Measurements from ENCODE around the gene CNTN5. TPM values are rescaled to one million over a fixed set of nuclear protein-coding genes. Genes with fewer than 3 reads are reported as not detected.
"Not testable (repeated sequence)": the region's sequence is repeated elsewhere in the genome, so short reads cannot be mapped to it uniquely, and the experiment has no call there.

CNTN5 gene
- total RNA-seq, 1 donor from 2014 or later, result 0.15 TPM

- no peaks in the 10 kb centered on the region for H3K9me3 Mint-ChIP-seq (ENCODE audit: unreplicated experiment)
- no peaks in the 10 kb centered on the region for H3K36me3 Mint-ChIP-seq (ENCODE audit: low read depth, unreplicated experiment)
- no peaks in the 10 kb centered on the region for H3K4me1 Mint-ChIP-seq (ENCODE audit: unreplicated experiment)
- no peaks in the 10 kb centered on the region for H3K27me3 Mint-ChIP-seq (ENCODE audit: unreplicated experiment)
- DNase-seq (ENCODE audit: low spot score), result no peak
- no peak overlapping the region for H3K27ac Mint-ChIP-seq (ENCODE audit: unreplicated experiment)
- no peak overlapping the region for H3K4me3 Mint-ChIP-seq (ENCODE audit: unreplicated experiment)
- no peak for TF ChIP-seq CTCF (IDR thresholded peaks at IDR 0.05; ENCODE audit: unreplicated experiment)
Measured at GRCh38 chr11:99271527-99271926, 250.8 kb downstream of the CNTN5 start.

GRCh38 chr11:99275521-99275920, 254.8 kb downstream of the CNTN5 start:
- no peaks in the 10 kb centered on the region for H3K36me3 Mint-ChIP-seq (ENCODE audit: low read depth, unreplicated experiment)
- H3K4me3 Mint-ChIP-seq (ENCODE audit: unreplicated experiment), result no peak overlapping the region
- H3K9me3 Mint-ChIP-seq (ENCODE audit: unreplicated experiment), result no peaks in the 10 kb centered on the region
- no peaks in the 10 kb centered on the region for H3K4me1 Mint-ChIP-seq (ENCODE audit: unreplicated experiment)
- no peak overlapping the region for H3K27ac Mint-ChIP-seq (ENCODE audit: unreplicated experiment)
- H3K27me3 Mint-ChIP-seq (ENCODE audit: unreplicated experiment), result no peaks in the 10 kb centered on the region
- TF ChIP-seq CTCF (IDR thresholded peaks at IDR 0.05; ENCODE audit: unreplicated experiment), result no peak
- DNase-seq (ENCODE audit: low spot score), result no peak

GRCh38 chr11:99277281-99277680, 256.5 kb downstream of the CNTN5 start:
- H3K27ac Mint-ChIP-seq (ENCODE audit: unreplicated experiment), result no peak overlapping the region
- H3K9me3 Mint-ChIP-seq (ENCODE audit: unreplicated experiment), result no peaks in the 10 kb centered on the region
- no peak for TF ChIP-seq CTCF (IDR thresholded peaks at IDR 0.05; ENCODE audit: unreplicated experiment)
- no peak overlapping the region for H3K4me3 Mint-ChIP-seq (ENCODE audit: unreplicated experiment)
- H3K4me1 Mint-ChIP-seq (ENCODE audit: unreplicated experiment), result peaks cover 2% of the 10 kb centered on the region
- no peaks in the 10 kb centered on the region for H3K36me3 Mint-ChIP-seq (ENCODE audit: low read depth, unreplicated experiment)
- H3K27me3 Mint-ChIP-seq (ENCODE audit: unreplicated experiment), result no peaks in the 10 kb centered on the region
- DNase-seq (ENCODE audit: low spot score), result no peak

- Mint-ChIP-seq H3K9me3 (ENCODE audit: unreplicated experiment) (no peaks in the 10 kb centered on the region), H3K36me3 (ENCODE audit: low read depth, unreplicated experiment) (no peaks in the 10 kb centered on the region), H3K4me3 (ENCODE audit: unreplicated experiment) (no peak overlapping the region), H3K27me3 (ENCODE audit: unreplicated experiment) (no peaks in the 10 kb centered on the region), H3K27ac (ENCODE audit: unreplicated experiment) (no peak overlapping the region), H3K4me1 (ENCODE audit: unreplicated experiment) (peaks cover 6% of the 10 kb centered on the region)
- DNase-seq (ENCODE audit: low spot score), result no peak
- TF ChIP-seq CTCF (IDR thresholded peaks at IDR 0.05; ENCODE audit: unreplicated experiment), result no peak
Measured at GRCh38 chr11:99279266-99279665, 258.5 kb downstream of the CNTN5 start.

- H3K9me3 Mint-ChIP-seq (ENCODE audit: unreplicated experiment), result no peaks in the 10 kb centered on the region
- no peaks in the 10 kb centered on the region for H3K27me3 Mint-ChIP-seq (ENCODE audit: unreplicated experiment)
- no peak for TF ChIP-seq CTCF (IDR thresholded peaks at IDR 0.05; ENCODE audit: unreplicated experiment)
- no peaks in the 10 kb centered on the region for H3K36me3 Mint-ChIP-seq (ENCODE audit: low read depth, unreplicated experiment)
- DNase-seq (ENCODE audit: low spot score), result no peak
- no peak overlapping the region for H3K4me3 Mint-ChIP-seq (ENCODE audit: unreplicated experiment)
- no peak overlapping the region for H3K27ac Mint-ChIP-seq (ENCODE audit: unreplicated experiment)
- H3K4me1 Mint-ChIP-seq (ENCODE audit: unreplicated experiment), result peaks cover 6% of the 10 kb centered on the region
Measured at GRCh38 chr11:99281331-99281730, 260.6 kb downstream of the CNTN5 start.

GRCh38 chr11:99297925-99298324, 277.2 kb downstream of the CNTN5 start:
- H3K27ac Mint-ChIP-seq (ENCODE audit: unreplicated experiment); H3K27me3 Mint-ChIP-seq (ENCODE audit: unreplicated experiment); H3K36me3 Mint-ChIP-seq (ENCODE audit: low read depth, unreplicated experiment); H3K4me3 Mint-ChIP-seq (ENCODE audit: unreplicated experiment); H3K4me1 Mint-ChIP-seq (ENCODE audit: unreplicated experiment); H3K9me3 Mint-ChIP-seq (ENCODE audit: unreplicated experiment); DNase-seq (ENCODE audit: low spot score): not testable (repeated sequence)

Data from endothelial cell (in vitro differentiated cells).